ENCODE results near the gene TAF11L5.
"Not testable (repeated sequence)": the region's sequence is repeated elsewhere in the genome, so short reads cannot be mapped to it uniquely, and the experiment has no call there.

- not testable (repeated sequence) for TF ChIP-seq EZH2 (IDR thresholded peaks at IDR 0.05; ENCODE audit: low read depth, low read length, severe bottlenecking); POLR2AphosphoS5 (IDR thresholded peaks at IDR 0.05; ENCODE audit: low read depth, low read length); CREB1 (IDR thresholded peaks at IDR 0.05); RAD21 (IDR thresholded peaks at IDR 0.05 in 1 of 2, conservative IDR thresholded peaks at IDR 0.05 in 1 of 2; ENCODE audit: low read depth in 2 of 2, low read length in 2 of 2); CTCF (IDR thresholded peaks at IDR 0.05; ENCODE audit: control extremely low read depth in 1 of 3, insufficient read depth in 1 of 3, low read depth in 1 of 3, low read length in 3 of 3); CHD1 (IDR thresholded peaks at IDR 0.05; ENCODE audit: low read depth, low read length); ZNF274 (IDR thresholded peaks at IDR 0.05; ENCODE audit: borderline replicate concordance, extremely low read depth, low read length); HDAC2 (IDR thresholded peaks at IDR 0.05; ENCODE audit: borderline replicate concordance in 1 of 2, low read depth in 2 of 2, low read length in 2 of 2); POLR2A (IDR thresholded peaks at IDR 0.05; ENCODE audit: control extremely low read depth in 1 of 2, low read depth in 2 of 2, low read length in 2 of 2); EP300 (IDR thresholded peaks at IDR 0.05; ENCODE audit: borderline replicate concordance in 1 of 2, low read depth in 2 of 2, low read length in 2 of 2); HDAC6 (IDR thresholded peaks at IDR 0.05; ENCODE audit: low read depth, low read length)
- TF ChIP-seq, protein P1, sequence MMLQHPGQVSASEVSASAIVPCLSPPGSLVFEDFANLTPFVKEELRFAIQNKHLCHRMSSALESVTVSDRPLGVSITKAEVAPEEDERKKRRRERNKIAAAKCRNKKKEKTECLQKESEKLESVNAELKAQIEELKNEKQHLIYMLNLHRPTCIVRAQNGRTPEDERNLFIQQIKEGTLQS (IDR thresholded peaks at IDR 0.05; ENCODE audit: insufficient read depth, low read depth, low read length), result not testable (repeated sequence)
- TF ChIP-seq, protein P2, sequence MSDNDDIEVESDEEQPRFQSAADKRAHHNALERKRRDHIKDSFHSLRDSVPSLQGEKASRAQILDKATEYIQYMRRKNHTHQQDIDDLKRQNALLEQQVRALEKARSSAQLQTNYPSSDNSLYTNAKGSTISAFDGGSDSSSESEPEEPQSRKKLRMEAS (IDR thresholded peaks at IDR 0.05), result not testable (repeated sequence)
Measured at GRCh38 chr5:17518067-17518466, 7.0 kb upstream of the TAF11L5 start, which contains the start of gene TAF11L3.

All from H1 (cell line).